Heart left ventricle (tissue), 16 donors: Measurements from ENCODE around the gene NEB. TPM values are rescaled to one million over a fixed set of nuclear protein-coding genes. Genes with fewer than 3 reads are reported as not detected.

ENCODE experiments used
- ATAC-seq, 4 donors: fragments of 200-7000 bp; cut with Tn5 transposase; one replicate each; pipeline ENCODE4 v1.9.1; 2020 to 2022; ENCODE audit warnings: moderate library complexity in 4 of 4, mild to moderate bottlenecking in 3 of 4, moderate number of reproducible peaks in 1 of 4
- DNase-seq, 5 donors: peaks; one replicate each; pipeline ENCODE4 v3.0.0-alpha.2; 2020
- H3K27ac ChIP-seq, 12 donors: fragments of 200-600 bp; sonication (generic) in 4 of 12; one replicate each; pipeline versions ENCODE4 v1.5.0 to v1.8.0; 2016 to 2022; ENCODE audit warnings: mild to moderate bottlenecking in 2 of 12
- H3K27me3 ChIP-seq, 9 donors: fragments of 200-600 bp; sonication (generic) in 2 of 9; one replicate each; pipeline versions ENCODE4 v1.5.1 to v1.8.0; 2016 to 2022; ENCODE audit warnings: mild to moderate bottlenecking in 3 of 9
- H3K36me3 ChIP-seq, 9 donors: fragments of 200-600 bp; sonication (generic) in 2 of 9; one replicate each; pipeline versions ENCODE4 v1.5.0 to v1.8.0; 2018 to 2022; ENCODE audit warnings: mild to moderate bottlenecking in 2 of 9
- H3K4me1 ChIP-seq, 12 donors: fragments of 200-600 bp; sonication (generic) in 4 of 12; one replicate each; pipeline versions ENCODE4 v1.5.0 to v1.8.0; 2016 to 2022; ENCODE audit warnings: mild to moderate bottlenecking in 3 of 12
- H3K4me3 ChIP-seq, 12 donors: fragments of 200-600 bp; sonication (generic) in 4 of 12; one replicate each; pipeline versions ENCODE4 v1.5.0 to v1.8.0; 2017 to 2022; ENCODE audit warnings: mild to moderate bottlenecking in 9 of 12, moderate library complexity in 4 of 12
- H3K9me3 ChIP-seq, 12 donors: fragments of 200-600 bp; sonication (generic) in 4 of 12; one replicate each; pipeline versions ENCODE4 v1.5.0 to v1.8.0; 2016 to 2022; ENCODE audit warnings: mild to moderate bottlenecking in 1 of 12
- POLR2A ChIP-seq, 2 donors: fragments of 450-650 bp; IDR thresholded peaks; one replicate each; pipeline ENCODE4 v1.6.1; 2017; ENCODE audit warnings: antibody characterized with exemption in 2 of 2, mild to moderate bottlenecking in 2 of 2, moderate library complexity in 2 of 2
- WGBS, 4 donors: extraction: QIAGEN DNeasy Blood & Tissue Kit in 2 of 4; methylation state at CpG; one replicate each; pipeline versions ENCODE4 v1.1.5 to v1.1.7; 2013 to 2018; 5-methylcytosine and 5-hydroxymethylcytosine counted together
- intact Hi-C, 10 donors: fragments of 100-400 bp; cut with DNase I; formaldehyde crosslinking; loops; one replicate each; pipeline versions ENCODE4 v1.11.1 to v1.14.2; 2022
- polyA plus RNA-seq, 2 donors: library from polyadenylated mRNA; stranded (reverse); fragments of 200-250 nt; gene quantifications; one replicate each; pipeline ENCODE4 v1.2.3, GENCODE V29; 2013
- total RNA-seq, 9 donors: library from RNA; depleted of rRNA in 2 of 9; stranded (reverse); fragments of >200 nt in 2 of 9; fragmentation: NEBNext Ultra II Directional in 3 of 9; extraction: Animal tissue kit (Norgen Biotek cat#: 25700) in 3 of 9; gene quantifications; one replicate each; pipeline versions ENCODE4 v1.1.0 to v1.2.4, GENCODE V29; 2016 to 2023
- TF ChIP-seq, protein P1 (sequence below), 12 donors: fragments of 200-600 bp; sonication (generic) in 4 of 12; IDR thresholded peaks; one replicate each; pipeline versions ENCODE4 v1.5.0 to v1.8.0; 2018 to 2022; ENCODE audit warnings: antibody characterized with exemption in 12 of 12, mild to moderate bottlenecking in 5 of 12
- donor health status: ischemic (EF 13 %, LVEDD 7.1; RV severe dilation, severe dysfunction).
- donor health status: healthy with polysubstance abuse.
- donor health status: DM: no; HTN: yes; CAD: no.
- donor health status: DM: no; HTN: no; CAD: no.
- donor health status: ischemic (EF 25% LVEDD 6.9; RV normal size, moderate dysfunction).
- donor health status: ischemic (EF 25% LVEDD 5.7; RV mildly dilated, moderate dysfunction).
- donor health status: healthy.
- donor health status: DM: yes; HTN: yes; CAD: no.
- donor health status: ischemic (EF 35%, LVEDD 5.7; RV mildly dilated, moderate dysfunction).
- donor health status: nonischemic (EF 11% LVEDD 7.7; RV severe dilation, severe dysfunction).
- donor health status: DM: yes; HTN: yes; CAD: no.
- donor health status: PGD.
- donor health status: ischemic (EF 29% LVEDD 5.4; RV normal size, mild dysfunction).
- donor health status: nonischemic (EF 23%, LVEDD 6.1; RV moderate dilation, normal function).

NEB gene
- total and polyA plus RNA-seq, 11 donors = 0.43 to 23.9 (median 3.0) TPM

DNA sequence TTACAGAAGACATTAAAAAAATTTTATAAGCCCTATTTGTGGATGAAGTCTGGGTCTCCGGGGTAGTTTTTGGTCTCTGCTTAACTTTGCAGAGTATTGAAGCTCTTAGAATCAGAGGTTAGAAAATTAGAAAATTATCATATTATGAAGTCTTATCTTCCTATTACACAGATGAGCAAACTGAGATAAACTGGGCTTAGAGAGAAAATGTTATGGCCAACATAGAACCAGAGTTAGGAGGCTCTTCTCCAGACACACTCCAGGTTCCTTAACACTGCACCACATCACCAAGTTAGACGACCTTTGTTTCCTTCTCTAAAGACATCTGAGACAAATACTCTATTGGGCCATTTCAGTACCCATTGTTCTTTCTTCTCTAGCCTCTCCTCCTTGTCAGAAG lies 36.7 kb upstream of the NEB start:
- peak overlapping the region in 2 of 12 donors; percentile 2 to 17 for H3K27ac ChIP-seq
- peaks cover 0 to 45% (median 21%) of the 10 kb centered on the region in 12 donors for H3K4me1 ChIP-seq
- H3K9me3 ChIP-seq = peaks cover 0 to 5% (median 0%) of the 10 kb centered on the region in 12 donors
- DNase-seq = no peak
- H3K36me3 ChIP-seq = peaks cover 0 to 4% (median 0%) of the 10 kb centered on the region in 9 donors
- no peak for TF ChIP-seq POLR2A (IDR thresholded peaks at IDR 0.05)
- TF ChIP-seq, protein P1, sequence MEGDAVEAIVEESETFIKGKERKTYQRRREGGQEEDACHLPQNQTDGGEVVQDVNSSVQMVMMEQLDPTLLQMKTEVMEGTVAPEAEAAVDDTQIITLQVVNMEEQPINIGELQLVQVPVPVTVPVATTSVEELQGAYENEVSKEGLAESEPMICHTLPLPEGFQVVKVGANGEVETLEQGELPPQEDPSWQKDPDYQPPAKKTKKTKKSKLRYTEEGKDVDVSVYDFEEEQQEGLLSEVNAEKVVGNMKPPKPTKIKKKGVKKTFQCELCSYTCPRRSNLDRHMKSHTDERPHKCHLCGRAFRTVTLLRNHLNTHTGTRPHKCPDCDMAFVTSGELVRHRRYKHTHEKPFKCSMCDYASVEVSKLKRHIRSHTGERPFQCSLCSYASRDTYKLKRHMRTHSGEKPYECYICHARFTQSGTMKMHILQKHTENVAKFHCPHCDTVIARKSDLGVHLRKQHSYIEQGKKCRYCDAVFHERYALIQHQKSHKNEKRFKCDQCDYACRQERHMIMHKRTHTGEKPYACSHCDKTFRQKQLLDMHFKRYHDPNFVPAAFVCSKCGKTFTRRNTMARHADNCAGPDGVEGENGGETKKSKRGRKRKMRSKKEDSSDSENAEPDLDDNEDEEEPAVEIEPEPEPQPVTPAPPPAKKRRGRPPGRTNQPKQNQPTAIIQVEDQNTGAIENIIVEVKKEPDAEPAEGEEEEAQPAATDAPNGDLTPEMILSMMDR (IDR thresholded peaks at IDR 0.05) = no peak
- ATAC-seq = no peak
- WGBS, 4 donors = 81 to 85% (median 84%) methylated on average over 2 of the region's 2 CpGs
- H3K4me3 ChIP-seq = no peak overlapping the region
- H3K27me3 ChIP-seq = no peaks in the 10 kb centered on the region
- intact Hi-C loops = no loop called here

DNA sequence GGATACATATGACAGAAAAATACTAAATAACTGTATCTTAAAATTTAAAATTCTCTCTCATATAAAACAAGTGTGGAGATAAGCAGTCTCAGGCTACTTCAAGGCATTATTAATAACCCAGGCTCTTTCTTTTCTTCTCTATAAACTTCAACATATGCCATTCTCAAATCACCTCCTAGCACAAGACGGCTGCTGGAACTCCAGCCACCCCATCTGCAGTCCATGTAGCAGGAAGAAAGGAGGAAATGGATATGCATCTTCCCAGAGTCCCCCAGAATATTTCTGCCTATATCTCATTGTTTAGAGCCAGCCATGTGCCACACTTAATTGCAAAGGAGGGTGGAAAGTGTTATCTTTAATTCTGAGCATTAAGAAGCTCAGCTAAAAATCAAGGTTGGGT lies 35.3 kb upstream of the NEB start:
- H3K27me3 ChIP-seq = no peaks in the 10 kb centered on the region
- no peak overlapping the region for H3K27ac ChIP-seq
- peaks cover 0 to 48% (median 17%) of the 10 kb centered on the region in 12 donors for H3K4me1 ChIP-seq
- TF ChIP-seq, protein P1 (IDR thresholded peaks at IDR 0.05) = no peak
- TF ChIP-seq POLR2A (IDR thresholded peaks at IDR 0.05) = no peak
- ATAC-seq (no peak), DNase-seq (no peak)
- no peak overlapping the region for H3K4me3 ChIP-seq
- intact Hi-C loops = no loop called here
- WGBS, 4 donors = 96 to 100% (median 97%) methylated on average over 1 of the region's 1 CpG
- H3K9me3 ChIP-seq = peaks cover 0 to 5% (median 0%) of the 10 kb centered on the region in 12 donors
- no peaks in the 10 kb centered on the region for H3K36me3 ChIP-seq

- peak overlapping the region in 1 of 12 donors; percentile 19 for H3K27ac ChIP-seq
- TF ChIP-seq, protein P1 (IDR thresholded peaks at IDR 0.05) = no peak
- TF ChIP-seq POLR2A (IDR thresholded peaks at IDR 0.05) = no peak
- intact Hi-C loops = no loop called here
- peaks cover 0 to 5% (median 0%) of the 10 kb centered on the region in 12 donors for H3K9me3 ChIP-seq
- DNase-seq = no peak
- no peaks in the 10 kb centered on the region for H3K36me3 ChIP-seq
- H3K27me3 ChIP-seq = no peaks in the 10 kb centered on the region
- WGBS, 4 donors = 53 to 67% (median 60%) methylated on average over 2 of the region's 2 CpGs
- H3K4me1 ChIP-seq = peaks cover 0 to 42% (median 13%) of the 10 kb centered on the region in 12 donors
- peak in 1 of 4 donors; percentile 32 for ATAC-seq
- no peak overlapping the region for H3K4me3 ChIP-seq
These were observed 33.3 kb upstream of the NEB start for GRCh38 chr2:151767536-151767935.

DNA sequence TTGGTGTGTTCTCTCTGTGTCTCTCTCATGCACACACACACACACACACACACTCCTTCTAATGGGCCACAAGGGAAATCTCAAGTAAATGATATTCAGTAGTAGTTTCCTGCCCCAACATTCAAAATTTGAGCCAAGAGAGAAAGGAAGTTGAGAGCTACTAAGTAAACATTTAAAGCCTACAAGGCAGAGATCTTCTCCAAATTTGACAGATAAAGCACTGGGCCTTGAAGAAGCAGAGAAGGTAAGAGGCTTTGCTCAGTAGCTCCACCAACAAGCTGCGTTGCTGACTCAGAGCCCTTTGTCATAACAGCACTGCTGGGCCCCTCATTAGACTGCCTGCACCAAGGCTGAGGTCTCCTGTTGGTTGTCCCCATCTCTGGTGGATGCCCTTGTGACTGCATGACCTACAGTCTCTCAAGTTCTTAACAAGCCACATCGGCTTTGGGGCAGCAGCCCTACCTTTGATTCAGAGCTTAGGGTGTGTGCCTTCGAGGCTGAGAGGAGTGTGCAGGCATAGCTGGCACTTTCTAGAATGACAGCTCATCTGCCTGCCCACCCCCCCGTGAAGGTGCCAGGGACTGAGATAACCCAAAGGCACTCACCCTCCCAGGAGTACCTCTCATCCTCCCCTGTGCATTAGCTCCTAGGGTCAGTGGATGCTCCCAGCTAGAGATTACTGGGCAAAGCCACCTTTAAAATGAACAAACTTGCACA lies 32.3 kb upstream of the NEB start:
- peaks cover 0 to 34% (median 13%) of the 10 kb centered on the region in 12 donors for H3K4me1 ChIP-seq
- H3K4me3 ChIP-seq = no peak overlapping the region
- peak in 2 of 4 donors; percentile 34 to 48 for ATAC-seq
- peak in 1 of 5 donors; percentile 19 for DNase-seq
- WGBS, 4 donors = 62 to 71% (median 68%) methylated on average over 2 to 4 of the region's 4 CpGs
- H3K9me3 ChIP-seq = peaks cover 0 to 5% (median 0%) of the 10 kb centered on the region in 12 donors
- no peaks in the 10 kb centered on the region for H3K36me3 ChIP-seq
- H3K27me3 ChIP-seq = no peaks in the 10 kb centered on the region
- TF ChIP-seq, protein P1 (IDR thresholded peaks at IDR 0.05) = no peak
- TF ChIP-seq POLR2A (IDR thresholded peaks at IDR 0.05) = no peak
- intact Hi-C loops = no loop called here
- peak overlapping the region in 2 of 12 donors; percentile 19 to 20 for H3K27ac ChIP-seq
